Heart left ventricle (tissue), 16 donors: ENCODE data around the gene EPB41L2. TPM values are rescaled to one million over a fixed set of nuclear protein-coding genes. Genes with fewer than 3 reads are reported as not detected.

ENCODE experiments used
- ATAC-seq, 4 donors: fragments of 200-7000 bp; cut with Tn5 transposase; one replicate each; pipeline ENCODE4 v1.9.1; 2020 to 2022; ENCODE audit warnings: moderate library complexity in 4 of 4, mild to moderate bottlenecking in 3 of 4, moderate number of reproducible peaks in 1 of 4
- DNase-seq, 5 donors: peaks; one replicate each; pipeline ENCODE4 v3.0.0-alpha.2; 2020
- H3K27ac ChIP-seq, 12 donors: fragments of 200-600 bp; sonication (generic) in 4 of 12; one replicate each; pipeline versions ENCODE4 v1.5.0 to v1.8.0; 2016 to 2022; ENCODE audit warnings: mild to moderate bottlenecking in 2 of 12
- H3K27me3 ChIP-seq, 9 donors: fragments of 200-600 bp; sonication (generic) in 2 of 9; one replicate each; pipeline versions ENCODE4 v1.5.1 to v1.8.0; 2016 to 2022; ENCODE audit warnings: mild to moderate bottlenecking in 3 of 9
- H3K36me3 ChIP-seq, 9 donors: fragments of 200-600 bp; sonication (generic) in 2 of 9; one replicate each; pipeline versions ENCODE4 v1.5.0 to v1.8.0; 2018 to 2022; ENCODE audit warnings: mild to moderate bottlenecking in 2 of 9
- H3K4me1 ChIP-seq, 12 donors: fragments of 200-600 bp; sonication (generic) in 4 of 12; one replicate each; pipeline versions ENCODE4 v1.5.0 to v1.8.0; 2016 to 2022; ENCODE audit warnings: mild to moderate bottlenecking in 3 of 12
- H3K4me3 ChIP-seq, 12 donors: fragments of 200-600 bp; sonication (generic) in 4 of 12; one replicate each; pipeline versions ENCODE4 v1.5.0 to v1.8.0; 2017 to 2022; ENCODE audit warnings: mild to moderate bottlenecking in 9 of 12, moderate library complexity in 4 of 12
- H3K9me3 ChIP-seq, 12 donors: fragments of 200-600 bp; sonication (generic) in 4 of 12; one replicate each; pipeline versions ENCODE4 v1.5.0 to v1.8.0; 2016 to 2022; ENCODE audit warnings: mild to moderate bottlenecking in 1 of 12
- POLR2A ChIP-seq, 2 donors: fragments of 450-650 bp; IDR thresholded peaks; one replicate each; pipeline ENCODE4 v1.6.1; 2017; ENCODE audit warnings: antibody characterized with exemption in 2 of 2, mild to moderate bottlenecking in 2 of 2, moderate library complexity in 2 of 2
- WGBS, 4 donors: extraction: QIAGEN DNeasy Blood & Tissue Kit in 2 of 4; methylation state at CpG; one replicate each; pipeline versions ENCODE4 v1.1.5 to v1.1.7; 2013 to 2018; 5-methylcytosine and 5-hydroxymethylcytosine counted together
- intact Hi-C, 10 donors: fragments of 100-400 bp; cut with DNase I; formaldehyde crosslinking; loops; one replicate each; pipeline versions ENCODE4 v1.11.1 to v1.14.2; 2022
- polyA plus RNA-seq, 2 donors: library from polyadenylated mRNA; stranded (reverse); fragments of 200-250 nt; gene quantifications; one replicate each; pipeline ENCODE4 v1.2.3, GENCODE V29; 2013
- total RNA-seq, 9 donors: library from RNA; depleted of rRNA in 2 of 9; stranded (reverse); fragments of >200 nt in 2 of 9; fragmentation: NEBNext Ultra II Directional in 3 of 9; extraction: Animal tissue kit (Norgen Biotek cat#: 25700) in 3 of 9; gene quantifications; one replicate each; pipeline versions ENCODE4 v1.1.0 to v1.2.4, GENCODE V29; 2016 to 2023
- TF ChIP-seq, protein P1 (sequence below), 12 donors: fragments of 200-600 bp; sonication (generic) in 4 of 12; IDR thresholded peaks; one replicate each; pipeline versions ENCODE4 v1.5.0 to v1.8.0; 2018 to 2022; ENCODE audit warnings: antibody characterized with exemption in 12 of 12, mild to moderate bottlenecking in 5 of 12
- donor health status: ischemic (EF 13 %, LVEDD 7.1; RV severe dilation, severe dysfunction).
- donor health status: healthy with polysubstance abuse.
- donor health status: DM: no; HTN: yes; CAD: no.
- donor health status: DM: no; HTN: no; CAD: no.
- donor health status: ischemic (EF 25% LVEDD 6.9; RV normal size, moderate dysfunction).
- donor health status: ischemic (EF 25% LVEDD 5.7; RV mildly dilated, moderate dysfunction).
- donor health status: healthy.
- donor health status: DM: yes; HTN: yes; CAD: no.
- donor health status: ischemic (EF 35%, LVEDD 5.7; RV mildly dilated, moderate dysfunction).
- donor health status: nonischemic (EF 11% LVEDD 7.7; RV severe dilation, severe dysfunction).
- donor health status: DM: yes; HTN: yes; CAD: no.
- donor health status: PGD.
- donor health status: ischemic (EF 29% LVEDD 5.4; RV normal size, mild dysfunction).
- donor health status: nonischemic (EF 23%, LVEDD 6.1; RV moderate dilation, normal function).

The EPB41L2 gene
- total and polyA plus RNA-seq, 11 donors, result 21.3 to 115 (median 51.9) TPM

DNA sequence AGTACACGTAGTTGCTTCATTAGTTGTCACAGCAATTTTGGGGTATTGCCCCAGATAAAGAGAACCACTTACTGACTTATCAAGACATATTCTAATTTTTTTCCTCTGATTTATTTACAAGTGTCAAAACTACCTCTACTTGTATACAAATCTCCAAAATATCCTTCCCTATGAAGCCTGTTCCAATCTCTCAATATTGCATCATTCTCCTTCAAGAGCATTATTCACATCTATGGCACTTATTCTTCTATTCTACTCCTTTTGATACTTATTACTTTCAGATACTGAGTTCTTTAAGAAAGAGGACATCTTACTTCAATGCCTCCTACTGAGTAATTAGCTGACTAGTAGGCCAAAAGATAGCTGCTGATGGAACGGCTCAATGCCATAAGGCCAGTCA is 130.6 kb downstream of the EPB41L2 start:
- intact Hi-C loops, result no loop called here
- Histone ChIP-seq H3K4me1 (peaks cover 0 to 76% (median 14%) of the 10 kb centered on the region in 12 donors), H3K27me3 (no peaks in the 10 kb centered on the region), H3K9me3 (peaks cover 0 to 6% (median 0%) of the 10 kb centered on the region in 12 donors), H3K36me3 (no peaks in the 10 kb centered on the region), H3K27ac (no peak overlapping the region), H3K4me3 (no peak overlapping the region)
- TF ChIP-seq POLR2A (IDR thresholded peaks at IDR 0.05), result no peak
- TF ChIP-seq, protein P1, sequence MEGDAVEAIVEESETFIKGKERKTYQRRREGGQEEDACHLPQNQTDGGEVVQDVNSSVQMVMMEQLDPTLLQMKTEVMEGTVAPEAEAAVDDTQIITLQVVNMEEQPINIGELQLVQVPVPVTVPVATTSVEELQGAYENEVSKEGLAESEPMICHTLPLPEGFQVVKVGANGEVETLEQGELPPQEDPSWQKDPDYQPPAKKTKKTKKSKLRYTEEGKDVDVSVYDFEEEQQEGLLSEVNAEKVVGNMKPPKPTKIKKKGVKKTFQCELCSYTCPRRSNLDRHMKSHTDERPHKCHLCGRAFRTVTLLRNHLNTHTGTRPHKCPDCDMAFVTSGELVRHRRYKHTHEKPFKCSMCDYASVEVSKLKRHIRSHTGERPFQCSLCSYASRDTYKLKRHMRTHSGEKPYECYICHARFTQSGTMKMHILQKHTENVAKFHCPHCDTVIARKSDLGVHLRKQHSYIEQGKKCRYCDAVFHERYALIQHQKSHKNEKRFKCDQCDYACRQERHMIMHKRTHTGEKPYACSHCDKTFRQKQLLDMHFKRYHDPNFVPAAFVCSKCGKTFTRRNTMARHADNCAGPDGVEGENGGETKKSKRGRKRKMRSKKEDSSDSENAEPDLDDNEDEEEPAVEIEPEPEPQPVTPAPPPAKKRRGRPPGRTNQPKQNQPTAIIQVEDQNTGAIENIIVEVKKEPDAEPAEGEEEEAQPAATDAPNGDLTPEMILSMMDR (IDR thresholded peaks at IDR 0.05), result no peak
- ATAC-seq, result no peak
- DNase-seq, result no peak
- WGBS, 4 donors, result 80 to 91% (median 83%) methylated on average over 2 of the region's 2 CpGs

DNA sequence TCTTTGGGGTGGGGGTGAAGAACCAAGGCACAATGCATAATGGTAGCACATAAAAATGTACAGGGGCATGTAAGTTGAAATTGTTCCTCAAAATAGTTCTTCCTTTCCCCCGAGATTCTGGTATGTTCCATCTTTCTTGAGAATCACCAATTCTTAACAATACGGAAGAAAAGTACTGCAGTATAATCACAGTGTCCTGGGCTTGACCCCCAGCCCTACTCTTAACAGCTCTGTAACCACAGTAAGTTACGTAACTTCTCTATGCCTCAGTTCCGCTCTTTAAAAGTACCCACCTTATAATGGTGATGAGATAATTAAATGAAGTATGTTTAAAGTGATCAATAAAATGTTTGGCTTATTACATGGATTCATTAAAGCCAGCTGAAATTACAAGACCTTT is 131.4 kb downstream of the EPB41L2 start:
- intact Hi-C loops, result no loop called here
- no peak for ATAC-seq
- no peaks in the 10 kb centered on the region for H3K27me3 ChIP-seq
- no peak for TF ChIP-seq POLR2A (IDR thresholded peaks at IDR 0.05)
- TF ChIP-seq, protein P1 (IDR thresholded peaks at IDR 0.05), result no peak
- H3K4me1 ChIP-seq, result peaks cover 0 to 68% (median 14%) of the 10 kb centered on the region in 12 donors
- no peak overlapping the region for H3K4me3 ChIP-seq
- peaks cover 0 to 6% (median 0%) of the 10 kb centered on the region in 12 donors for H3K9me3 ChIP-seq
- WGBS, 4 donors, result 91 to 95% (median 93%) methylated on average over 4 of the region's 4 CpGs
- DNase-seq, result peak in 1 of 5 donors; percentile 26
- H3K27ac ChIP-seq, result no peak overlapping the region
- H3K36me3 ChIP-seq, result no peaks in the 10 kb centered on the region

DNA sequence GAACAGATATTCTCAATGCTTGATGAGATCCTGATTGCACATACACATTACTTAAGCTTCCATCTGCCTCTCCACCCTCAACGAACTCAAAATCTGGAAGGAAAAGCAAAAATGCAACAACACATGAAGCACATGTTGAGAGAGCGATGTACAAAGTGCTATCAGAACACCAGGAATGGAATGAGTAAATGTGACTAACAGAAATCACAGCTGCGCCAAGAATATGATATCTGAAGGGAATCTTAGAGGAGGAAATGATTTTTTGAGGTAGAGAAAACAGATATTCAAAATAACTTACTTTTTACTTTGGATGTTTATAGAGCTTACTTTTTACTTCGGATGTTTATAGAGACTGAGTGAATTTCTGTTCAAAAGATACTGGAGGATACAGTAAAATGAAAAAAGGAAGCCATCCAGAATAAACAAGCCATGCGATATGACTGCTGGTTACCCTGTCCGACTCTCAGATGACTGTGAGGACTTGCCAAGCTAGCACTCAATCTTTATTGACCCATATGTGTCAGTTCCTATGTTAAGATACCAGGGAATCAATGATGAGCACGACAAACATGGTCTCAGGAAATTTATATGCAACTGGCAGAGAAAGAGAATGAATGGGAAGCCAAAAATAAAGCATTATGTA is 133.9 kb downstream of the EPB41L2 start:
- ATAC-seq (peak in 3 of 4 donors; percentile 36 to 79 (median 52)), DNase-seq (no peak)
- Histone ChIP-seq H3K4me1 (peaks cover 0 to 44% (median 9%) of the 10 kb centered on the region in 12 donors), H3K36me3 (peaks cover 0 to 15% (median 3%) of the 10 kb centered on the region in 9 donors), H3K27ac (peak overlapping the region in 3 of 12 donors; percentile 3 to 69 (median 31)), H3K27me3 (no peaks in the 10 kb centered on the region), H3K4me3 (peak overlapping the region in 1 of 12 donors; percentile 16), H3K9me3 (peaks cover 0 to 6% (median 0%) of the 10 kb centered on the region in 12 donors)
- TF ChIP-seq POLR2A (IDR thresholded peaks at IDR 0.05), result no peak
- TF ChIP-seq, protein P1 (IDR thresholded peaks at IDR 0.05), result no peak
- intact Hi-C loops, result no loop called here
- WGBS, 4 donors, result 55 to 69% (median 57%) methylated on average over 7 of the region's 7 CpGs

DNA sequence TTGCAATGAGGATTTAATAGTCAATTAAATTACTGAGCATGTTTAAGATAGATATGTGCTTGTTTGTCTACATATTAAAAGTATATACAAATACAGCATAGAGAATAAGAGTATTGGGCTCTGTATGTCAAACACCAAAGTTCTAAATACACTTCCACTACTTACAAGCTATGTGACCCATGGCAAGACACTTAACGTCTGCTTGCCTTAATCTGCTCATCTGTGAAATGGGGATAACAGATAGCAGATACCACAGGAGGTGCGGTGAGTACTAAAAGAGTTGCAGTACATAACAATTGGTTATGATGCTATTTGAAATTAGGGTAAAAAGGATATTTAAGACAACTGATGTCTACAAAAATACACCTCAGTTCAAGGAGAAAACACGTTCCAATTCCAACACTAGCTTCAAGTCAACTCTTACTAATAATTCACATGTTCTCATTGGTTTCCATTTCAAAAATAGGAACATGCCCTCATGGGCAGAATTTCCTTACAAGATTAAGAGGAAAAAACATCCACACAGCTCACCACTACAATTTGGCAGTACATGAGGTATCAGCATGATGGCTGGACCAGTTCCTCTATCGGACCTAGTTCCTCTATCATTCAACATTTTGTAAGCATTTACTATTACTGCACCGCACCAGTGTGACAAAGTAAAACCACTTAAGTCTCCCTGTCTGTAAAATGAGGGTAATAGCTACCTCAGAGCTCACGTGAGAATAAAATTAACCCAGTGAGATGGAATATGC is 134.7 kb downstream of the EPB41L2 start:
- Histone ChIP-seq H3K27ac (peak overlapping the region in 3 of 12 donors; percentile 3 to 69 (median 31)), H3K4me3 (peak overlapping the region in 1 of 12 donors; percentile 16), H3K9me3 (peaks cover 0 to 6% (median 0%) of the 10 kb centered on the region in 12 donors), H3K4me1 (peaks cover 0 to 37% (median 8%) of the 10 kb centered on the region in 12 donors), H3K27me3 (no peaks in the 10 kb centered on the region), H3K36me3 (peaks cover 0 to 23% (median 3%) of the 10 kb centered on the region in 9 donors)
- no peak for TF ChIP-seq POLR2A (IDR thresholded peaks at IDR 0.05)
- TF ChIP-seq, protein P1 (IDR thresholded peaks at IDR 0.05), result no peak
- 74 to 83% (median 76%) methylated on average over 6 of the region's 6 CpGs for whole genome bisulfite sequencing, 4 donors
- no peak for DNase-seq
- intact Hi-C loops, result no loop called here
- ATAC-seq, result peak; percentile 55 to 73 (median 66)
